Caco-2 (cell line): ENCODE measurements around the gene BPGM. TPM values are rescaled to one million over a fixed set of nuclear protein-coding genes. Genes with fewer than 3 reads are reported as not detected.

Experiments used
- BruUV-seq: library from RNA; stranded (reverse); fragments of 400-500 nt; replicated peaks from 2 replicates; lab custom pipeline; 2021; lab: Mats Ljungman, UMichigan
- CTCF ChIA-PET: fragments of 300-600 bp; sonication (Branson Sonifier 250); formaldehyde crosslinking; loops from one replicate; lab custom pipeline; 2022; ENCODE audit warnings: antibody characterized with exemption; lab: Charles Lee
- POLR2A ChIA-PET: fragments of 300-600 bp; sonication (Branson Sonifier 250); formaldehyde crosslinking; loops from one replicate; lab custom pipeline; 2022; ENCODE audit warnings: antibody characterized with exemption; lab: Charles Lee
- DNase-seq, 2 experiments: peaks; one replicate each; pipeline versions ENCODE4 v3.0.0 to v3.0.0-alpha.2; 2020 to 2022
- H3K27me3 ChIP-seq: replicated peaks from 2 replicates; pipeline ENCODE4 v1.6.0; 2011; ENCODE audit warnings: low read length; ENCODE audit not compliant: control insufficient read depth, insufficient read depth
- H3K36me3 ChIP-seq: 2 replicates; pipeline ENCODE4 v1.5.1; 2011; ENCODE audit warnings: low read length; ENCODE audit not compliant: control insufficient read depth, insufficient read depth
- H3K4me1 ChIP-seq: fragments of 250-450 bp; sonication (Bioruptor Pico); 2 replicates; pipeline ENCODE4 v1.5.1; 2020; ENCODE audit warnings: mild to moderate bottlenecking
- H3K4me3 ChIP-seq: 2 replicates; pipeline ENCODE4 v1.5.1; 2011; ENCODE audit warnings: low read depth, mild to moderate bottlenecking, control low read depth, low read length
- H3K9me3 ChIP-seq: fragments of 250-450 bp; sonication (Bioruptor Pico); 2 replicates; pipeline ENCODE4 v1.5.1; 2020; ENCODE audit warnings: mild to moderate bottlenecking, moderate library complexity
- H3K27ac Mint-ChIP-seq: one replicate; pipeline ENCODE4 v1.8.0; 2022; ENCODE audit warnings: mixed read lengths; ENCODE audit not compliant: unreplicated experiment
- H3K27me3 Mint-ChIP-seq: one replicate; pipeline ENCODE4 v1.8.0; 2022; ENCODE audit warnings: mixed read lengths; ENCODE audit not compliant: insufficient read depth, unreplicated experiment
- H3K36me3 Mint-ChIP-seq: one replicate; pipeline ENCODE4 v1.8.0; 2022; ENCODE audit warnings: mild to moderate bottlenecking, mixed read lengths; ENCODE audit not compliant: insufficient read depth, unreplicated experiment
- H3K4me1 Mint-ChIP-seq: one replicate; pipeline ENCODE4 v1.8.0; 2022; ENCODE audit warnings: low read depth, mixed read lengths; ENCODE audit not compliant: unreplicated experiment
- H3K4me3 Mint-ChIP-seq: one replicate; pipeline ENCODE4 v1.8.0; 2022; ENCODE audit warnings: mild to moderate bottlenecking, moderate library complexity, mixed read lengths; ENCODE audit not compliant: unreplicated experiment
- H3K9me3 Mint-ChIP-seq: one replicate; pipeline ENCODE4 v1.8.0; 2022; ENCODE audit warnings: mixed read lengths; ENCODE audit not compliant: unreplicated experiment
- intact Hi-C: fragments of 100-400 bp; cut with micrococcal nuclease; formaldehyde crosslinking; loops from one replicate; pipeline ENCODE4 v1.10.0; 2022; ENCODE audit not compliant: unreplicated experiment
- total RNA-seq: library from RNA; stranded (reverse); gene quantifications from 2 replicates; pipeline ENCODE4 v1.2.3, GENCODE V29; 2022
- TF ChIP-seq, protein P1 (sequence below), 2 experiments: fragments of 200-600 bp in 1 of 2; IDR thresholded peaks; 1 replicate in 1 of 2; 2 replicates in 1 of 2; pipeline versions ENCODE4 v1.5.1 to v1.8.0; 2011 to 2022; ENCODE audit warnings: antibody characterized with exemption in 1 of 2, control low read depth in 1 of 2, inconsistent platforms in 1 of 2, low read depth in 1 of 2, low read length in 1 of 2, mild to moderate bottlenecking in 1 of 2, moderate library complexity in 1 of 2; ENCODE audit not compliant: insufficient read depth in 1 of 2, severe bottlenecking in 1 of 2, unreplicated experiment in 1 of 2

BPGM gene
- total RNA-seq, 1 experiment from 2014 or later: 8.1 TPM

DNA sequence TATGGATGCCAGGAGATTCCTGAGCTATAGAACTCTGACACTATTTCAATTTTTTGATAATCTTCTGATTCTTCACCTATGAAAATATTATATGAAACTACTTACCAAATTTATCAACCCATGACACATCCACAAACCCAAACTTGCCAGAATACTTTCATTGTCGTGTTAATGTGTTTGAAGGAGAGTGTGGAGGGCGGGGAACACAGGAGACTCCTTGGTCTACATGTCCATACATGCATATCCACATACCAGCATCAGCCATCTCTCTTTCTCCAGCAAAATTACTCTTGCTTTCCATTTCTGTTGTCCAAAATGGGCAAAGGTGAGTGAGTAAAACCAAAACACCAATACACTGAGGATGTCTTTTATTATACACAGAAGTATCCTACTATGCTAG lies 23.5 kb upstream of the BPGM start:
- TF ChIP-seq, protein P1, sequence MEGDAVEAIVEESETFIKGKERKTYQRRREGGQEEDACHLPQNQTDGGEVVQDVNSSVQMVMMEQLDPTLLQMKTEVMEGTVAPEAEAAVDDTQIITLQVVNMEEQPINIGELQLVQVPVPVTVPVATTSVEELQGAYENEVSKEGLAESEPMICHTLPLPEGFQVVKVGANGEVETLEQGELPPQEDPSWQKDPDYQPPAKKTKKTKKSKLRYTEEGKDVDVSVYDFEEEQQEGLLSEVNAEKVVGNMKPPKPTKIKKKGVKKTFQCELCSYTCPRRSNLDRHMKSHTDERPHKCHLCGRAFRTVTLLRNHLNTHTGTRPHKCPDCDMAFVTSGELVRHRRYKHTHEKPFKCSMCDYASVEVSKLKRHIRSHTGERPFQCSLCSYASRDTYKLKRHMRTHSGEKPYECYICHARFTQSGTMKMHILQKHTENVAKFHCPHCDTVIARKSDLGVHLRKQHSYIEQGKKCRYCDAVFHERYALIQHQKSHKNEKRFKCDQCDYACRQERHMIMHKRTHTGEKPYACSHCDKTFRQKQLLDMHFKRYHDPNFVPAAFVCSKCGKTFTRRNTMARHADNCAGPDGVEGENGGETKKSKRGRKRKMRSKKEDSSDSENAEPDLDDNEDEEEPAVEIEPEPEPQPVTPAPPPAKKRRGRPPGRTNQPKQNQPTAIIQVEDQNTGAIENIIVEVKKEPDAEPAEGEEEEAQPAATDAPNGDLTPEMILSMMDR (IDR thresholded peaks at IDR 0.05; ENCODE audit: insufficient read depth in 1 of 2, low read depth in 1 of 2, low read length in 1 of 2, severe bottlenecking in 1 of 2, unreplicated experiment in 1 of 2): no peak
- no TSS peak for BruUV-seq

GRCh38 chr7:134625550-134625949 lies 21.1 kb upstream of the BPGM start:
- BruUV-seq: no TSS peak
- Mint-ChIP-seq H3K27me3 (peaks cover 23% of the 10 kb centered on the region), H3K36me3 (no peaks in the 10 kb centered on the region), H3K27ac (no peak overlapping the region), H3K9me3 (no peaks in the 10 kb centered on the region), H3K4me3 (no peak overlapping the region), H3K4me1 (no peaks in the 10 kb centered on the region)
- Histone ChIP-seq H3K4me3 (no peak overlapping the region), H3K4me1 (no peaks in the 10 kb centered on the region), H3K36me3 (no peaks in the 10 kb centered on the region), H3K27me3 (no peaks in the 10 kb centered on the region; the same call in 1 of the 2 replicates), H3K9me3 (no peaks in the 10 kb centered on the region)
- CTCF ChIA-PET: no interaction called here
- no peak for DNase-seq
- POLR2A ChIA-PET: no interaction called here
- intact Hi-C loops: no loop called here
- TF ChIP-seq, protein P1 (IDR thresholded peaks at IDR 0.05; ENCODE audit: insufficient read depth in 1 of 2, low read depth in 1 of 2, low read length in 1 of 2, severe bottlenecking in 1 of 2, unreplicated experiment in 1 of 2): no peak

More for the DNA sequence above, 23.5 kb upstream of the BPGM start:
- no peak overlapping the region for H3K4me3 ChIP-seq
- H3K36me3 ChIP-seq: no peaks in the 10 kb centered on the region
- ChIA-PET POLR2A (no interaction called here), CTCF (no interaction called here)
- H3K27me3 ChIP-seq: no peaks in the 10 kb centered on the region; the same call in 1 of the 2 replicates
- DNase-seq: no peak
- H3K36me3 Mint-ChIP-seq: no peaks in the 10 kb centered on the region
- H3K27ac Mint-ChIP-seq: no peak overlapping the region
- intact Hi-C loops: no loop called here
- no peaks in the 10 kb centered on the region for H3K4me1 ChIP-seq
- H3K27me3 Mint-ChIP-seq: peaks cover 22% of the 10 kb centered on the region
- H3K9me3 ChIP-seq: no peaks in the 10 kb centered on the region
- H3K9me3 Mint-ChIP-seq: no peaks in the 10 kb centered on the region
- H3K4me3 Mint-ChIP-seq: no peak overlapping the region
- H3K4me1 Mint-ChIP-seq: no peaks in the 10 kb centered on the region

GRCh38 chr7:134627109-134627774 lies 19.4 kb upstream of the BPGM start:
- Mint-ChIP-seq H3K27me3 (peaks cover 20% of the 10 kb centered on the region), H3K36me3 (no peaks in the 10 kb centered on the region), H3K4me3 (no peak overlapping the region), H3K27ac (no peak overlapping the region), H3K9me3 (no peaks in the 10 kb centered on the region), H3K4me1 (no peaks in the 10 kb centered on the region)
- Histone ChIP-seq H3K36me3 (no peaks in the 10 kb centered on the region), H3K4me3 (no peak overlapping the region), H3K27me3 (no peaks in the 10 kb centered on the region), H3K9me3 (no peaks in the 10 kb centered on the region), H3K4me1 (no peaks in the 10 kb centered on the region)
- TF ChIP-seq, protein P1 (IDR thresholded peaks at IDR 0.05; ENCODE audit: insufficient read depth in 1 of 2, low read depth in 1 of 2, low read length in 1 of 2, severe bottlenecking in 1 of 2, unreplicated experiment in 1 of 2): no peak
- intact Hi-C loops: no loop called here
- no TSS peak for BruUV-seq
- ChIA-PET CTCF (no interaction called here), POLR2A (no interaction called here)
- DNase-seq: no peak
